ENCODE data around the gene KRT1. TPM values are rescaled to one million over a fixed set of nuclear protein-coding genes. Genes with fewer than 3 reads are reported as not detected.

Gene KRT1
- polyA plus RNA-seq, 1 donor from 2014 or later = not detected

DNA sequence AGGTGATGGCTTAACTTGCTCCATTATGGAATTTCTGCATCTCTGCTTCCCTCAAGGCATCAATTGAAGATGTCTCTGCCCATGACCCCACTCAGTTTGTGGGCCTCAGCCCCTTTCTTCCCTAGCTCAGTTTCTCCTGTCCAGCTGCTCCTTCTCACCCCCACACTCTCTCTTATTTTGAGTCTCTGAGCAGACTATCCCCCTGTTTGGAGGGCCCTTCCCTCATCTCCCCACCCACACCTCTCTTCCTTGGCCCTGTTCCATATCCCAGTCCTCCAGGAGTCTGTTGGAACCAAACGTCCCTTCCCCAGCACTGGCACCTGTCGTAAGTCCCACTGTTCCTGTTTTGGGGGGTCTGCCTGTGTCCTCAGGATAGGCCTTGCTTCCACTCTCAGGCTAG, 8.3 kb upstream of the KRT1 start:
- H3K9me3 ChIP-seq (ENCODE audit: low read length) = no peaks in the 10 kb centered on the region

DNA sequence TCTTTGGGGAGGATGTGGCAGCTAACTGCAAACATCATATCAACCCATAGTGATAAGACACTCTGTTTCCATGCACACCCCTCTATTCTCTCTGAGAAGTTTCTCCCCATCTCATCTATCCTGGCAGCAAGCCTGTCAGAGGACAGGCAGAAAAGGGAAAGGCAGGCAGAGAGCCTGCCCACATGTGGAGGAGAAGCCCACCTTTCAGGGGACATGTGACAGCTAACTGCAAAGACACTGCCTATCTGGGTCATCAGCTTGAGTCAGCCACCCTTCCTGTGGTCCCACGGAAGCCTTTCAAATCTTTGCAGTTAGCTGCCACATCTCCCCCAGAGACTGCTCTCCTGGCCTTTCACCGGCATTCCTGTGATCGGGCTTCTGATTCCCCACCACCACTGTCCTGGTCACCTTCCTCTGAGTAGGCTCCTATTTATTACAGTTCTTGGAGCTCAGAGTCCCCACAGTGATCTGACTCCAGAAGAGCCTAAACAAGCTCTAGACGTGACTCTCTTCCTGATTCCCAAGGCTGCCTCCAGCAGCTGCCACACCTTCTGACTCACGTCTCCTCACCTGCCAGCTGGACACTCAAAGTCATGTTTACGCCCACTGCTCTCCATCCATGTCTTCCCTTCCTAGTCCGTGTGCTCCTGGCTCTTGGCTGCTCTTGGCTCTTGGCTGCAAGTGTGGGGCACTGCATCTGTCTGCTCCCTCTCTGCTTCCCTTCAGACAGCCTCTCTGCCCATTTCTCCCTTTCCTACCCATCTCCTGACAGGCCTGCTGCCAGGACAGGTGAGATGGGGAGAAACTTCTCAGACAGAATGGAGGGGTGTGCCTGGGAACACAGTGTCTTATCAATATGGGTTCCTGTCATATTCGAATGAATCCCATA, 7.5 kb upstream of the KRT1 start:
- no peaks in the 10 kb centered on the region for H3K9me3 ChIP-seq (ENCODE audit: low read length)
- no peak overlapping the region for H3K9ac ChIP-seq (ENCODE audit: low read length)
- TF ChIP-seq MXI1 (conservative IDR thresholded peaks at IDR 0.05; ENCODE audit: poor library complexity, severe bottlenecking) = no peak
- no peak for TF ChIP-seq SMC3 (conservative IDR thresholded peaks at IDR 0.05; ENCODE audit: poor library complexity)
- TF ChIP-seq POLR2AphosphoS5 (IDR thresholded peaks at IDR 0.05) = no peak
- no peaks in the 10 kb centered on the region for H3F3A ChIP-seq (ENCODE audit: insufficient read depth, low read length, poor library complexity, severe bottlenecking)
- H2AFZ ChIP-seq (ENCODE audit: low read depth, low read length) = no peak overlapping the region
- H3K4me2 ChIP-seq (ENCODE audit: low read length) = no peak overlapping the region
- no peak overlapping the region for H3K27ac ChIP-seq (ENCODE audit: low read length)
- H3K4me3 ChIP-seq (ENCODE audit: low read length) = no peak overlapping the region
- H3K27me3 ChIP-seq (ENCODE audit: insufficient read depth, low read depth, low read length) = peaks cover 19% of the 10 kb centered on the region
- H3K9me2 ChIP-seq (ENCODE audit: insufficient read depth, low read length) = no peaks in the 10 kb centered on the region
- no peaks in the 10 kb centered on the region for H4K20me1 ChIP-seq (ENCODE audit: insufficient read depth)
- no peaks in the 10 kb centered on the region for H3K79me2 ChIP-seq (replicated peaks; ENCODE audit: insufficient read depth, low read length)
- H3K36me3 ChIP-seq (ENCODE audit: insufficient read depth, low read length) = no peaks in the 10 kb centered on the region

More for the DNA sequence above, 8.3 kb upstream of the KRT1 start:
- Histone ChIP-seq H3K9me2 (ENCODE audit: insufficient read depth, low read length) (no peaks in the 10 kb centered on the region), H3K4me2 (ENCODE audit: low read length) (no peak overlapping the region), H4K20me1 (ENCODE audit: insufficient read depth) (no peaks in the 10 kb centered on the region), H3K9ac (ENCODE audit: low read length) (no peak overlapping the region), H2AFZ (ENCODE audit: low read depth, low read length) (no peak overlapping the region), H3K27ac (ENCODE audit: low read length) (no peak overlapping the region), H3K27me3 (ENCODE audit: insufficient read depth, low read depth, low read length) (peaks cover 19% of the 10 kb centered on the region), H3K4me3 (ENCODE audit: low read length) (no peak overlapping the region), H3K36me3 (ENCODE audit: insufficient read depth, low read length) (no peaks in the 10 kb centered on the region), H3K79me2 (replicated peaks; ENCODE audit: insufficient read depth, low read length) (no peaks in the 10 kb centered on the region), H3F3A (ENCODE audit: insufficient read depth, low read length, poor library complexity, severe bottlenecking) (no peaks in the 10 kb centered on the region)
- TF ChIP-seq MXI1 (conservative IDR thresholded peaks at IDR 0.05; ENCODE audit: poor library complexity, severe bottlenecking) = no peak

DNA sequence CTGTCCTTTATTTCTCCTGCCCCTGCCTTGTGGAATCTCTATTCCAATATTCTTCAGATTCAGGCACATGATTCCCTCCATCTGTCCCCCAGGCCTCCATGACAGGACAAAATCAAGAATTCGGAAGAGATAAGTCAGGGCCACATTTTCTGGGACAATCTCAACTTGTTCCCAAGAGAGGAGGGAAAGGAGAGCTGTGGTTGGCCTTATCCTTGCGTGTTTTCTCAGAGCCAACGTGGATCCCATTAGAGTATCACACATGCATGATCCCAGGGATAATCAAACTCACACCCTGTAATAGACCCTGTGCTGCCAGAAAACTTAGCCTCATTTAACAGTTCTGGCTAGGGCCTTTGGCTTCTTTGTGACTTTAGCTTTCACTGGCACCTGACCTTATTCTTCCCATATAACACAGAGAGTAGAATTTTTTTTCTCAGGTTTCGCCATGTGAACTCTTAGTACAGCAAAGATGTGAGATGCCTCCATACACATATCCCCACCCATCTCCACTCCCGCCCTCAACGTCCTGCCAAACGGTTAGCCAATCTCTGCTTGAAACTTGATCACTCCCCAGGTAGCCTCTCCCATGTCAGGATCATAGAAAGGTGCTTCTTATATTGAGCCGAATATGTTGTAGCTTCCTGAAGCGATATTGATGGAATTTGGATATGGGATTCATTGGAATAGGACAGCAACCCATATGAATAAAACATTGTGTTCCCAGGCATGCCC, 6.7 kb upstream of the KRT1 start:
- no peaks in the 10 kb centered on the region for H3K9me2 ChIP-seq (ENCODE audit: insufficient read depth, low read length)
- H3K27ac ChIP-seq (ENCODE audit: low read length) = no peak overlapping the region
- H3K9me3 ChIP-seq (ENCODE audit: low read length) = no peaks in the 10 kb centered on the region
- H3F3A ChIP-seq (ENCODE audit: insufficient read depth, low read length, poor library complexity, severe bottlenecking) = no peaks in the 10 kb centered on the region
- no peak overlapping the region for H3K9ac ChIP-seq (ENCODE audit: low read length)
- no peak overlapping the region for H3K4me3 ChIP-seq (ENCODE audit: low read length)
- peaks cover 17% of the 10 kb centered on the region for H3K27me3 ChIP-seq (ENCODE audit: insufficient read depth, low read depth, low read length)
- no peak overlapping the region for H3K4me2 ChIP-seq (ENCODE audit: low read length)
- no peaks in the 10 kb centered on the region for H3K79me2 ChIP-seq (replicated peaks; ENCODE audit: insufficient read depth, low read length)
- no peak for TF ChIP-seq POLR2AphosphoS5 (IDR thresholded peaks at IDR 0.05)
- TF ChIP-seq EP300 (conservative IDR thresholded peaks at IDR 0.05; ENCODE audit: poor library complexity, severe bottlenecking) = no peak
- TF ChIP-seq, protein P1, sequence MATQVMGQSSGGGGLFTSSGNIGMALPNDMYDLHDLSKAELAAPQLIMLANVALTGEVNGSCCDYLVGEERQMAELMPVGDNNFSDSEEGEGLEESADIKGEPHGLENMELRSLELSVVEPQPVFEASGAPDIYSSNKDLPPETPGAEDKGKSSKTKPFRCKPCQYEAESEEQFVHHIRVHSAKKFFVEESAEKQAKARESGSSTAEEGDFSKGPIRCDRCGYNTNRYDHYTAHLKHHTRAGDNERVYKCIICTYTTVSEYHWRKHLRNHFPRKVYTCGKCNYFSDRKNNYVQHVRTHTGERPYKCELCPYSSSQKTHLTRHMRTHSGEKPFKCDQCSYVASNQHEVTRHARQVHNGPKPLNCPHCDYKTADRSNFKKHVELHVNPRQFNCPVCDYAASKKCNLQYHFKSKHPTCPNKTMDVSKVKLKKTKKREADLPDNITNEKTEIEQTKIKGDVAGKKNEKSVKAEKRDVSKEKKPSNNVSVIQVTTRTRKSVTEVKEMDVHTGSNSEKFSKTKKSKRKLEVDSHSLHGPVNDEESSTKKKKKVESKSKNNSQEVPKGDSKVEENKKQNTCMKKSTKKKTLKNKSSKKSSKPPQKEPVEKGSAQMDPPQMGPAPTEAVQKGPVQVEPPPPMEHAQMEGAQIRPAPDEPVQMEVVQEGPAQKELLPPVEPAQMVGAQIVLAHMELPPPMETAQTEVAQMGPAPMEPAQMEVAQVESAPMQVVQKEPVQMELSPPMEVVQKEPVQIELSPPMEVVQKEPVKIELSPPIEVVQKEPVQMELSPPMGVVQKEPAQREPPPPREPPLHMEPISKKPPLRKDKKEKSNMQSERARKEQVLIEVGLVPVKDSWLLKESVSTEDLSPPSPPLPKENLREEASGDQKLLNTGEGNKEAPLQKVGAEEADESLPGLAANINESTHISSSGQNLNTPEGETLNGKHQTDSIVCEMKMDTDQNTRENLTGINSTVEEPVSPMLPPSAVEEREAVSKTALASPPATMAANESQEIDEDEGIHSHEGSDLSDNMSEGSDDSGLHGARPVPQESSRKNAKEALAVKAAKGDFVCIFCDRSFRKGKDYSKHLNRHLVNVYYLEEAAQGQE (IDR thresholded peaks at IDR 0.05; ENCODE audit: borderline replicate concordance) = no peak
- TF ChIP-seq MXI1 (conservative IDR thresholded peaks at IDR 0.05; ENCODE audit: poor library complexity, severe bottlenecking) = no peak
- TF ChIP-seq EZH2 (IDR thresholded peaks at IDR 0.05; ENCODE audit: borderline replicate concordance, insufficient read depth, low read length, poor library complexity, severe bottlenecking) = no peak
- no peak for TF ChIP-seq RAD21 (conservative IDR thresholded peaks at IDR 0.05)
- no peak for TF ChIP-seq TAF1 (IDR thresholded peaks at IDR 0.05; ENCODE audit: low read depth)
- TF ChIP-seq SMC3 (conservative IDR thresholded peaks at IDR 0.05; ENCODE audit: poor library complexity) = no peak
- TF ChIP-seq, protein P2, sequence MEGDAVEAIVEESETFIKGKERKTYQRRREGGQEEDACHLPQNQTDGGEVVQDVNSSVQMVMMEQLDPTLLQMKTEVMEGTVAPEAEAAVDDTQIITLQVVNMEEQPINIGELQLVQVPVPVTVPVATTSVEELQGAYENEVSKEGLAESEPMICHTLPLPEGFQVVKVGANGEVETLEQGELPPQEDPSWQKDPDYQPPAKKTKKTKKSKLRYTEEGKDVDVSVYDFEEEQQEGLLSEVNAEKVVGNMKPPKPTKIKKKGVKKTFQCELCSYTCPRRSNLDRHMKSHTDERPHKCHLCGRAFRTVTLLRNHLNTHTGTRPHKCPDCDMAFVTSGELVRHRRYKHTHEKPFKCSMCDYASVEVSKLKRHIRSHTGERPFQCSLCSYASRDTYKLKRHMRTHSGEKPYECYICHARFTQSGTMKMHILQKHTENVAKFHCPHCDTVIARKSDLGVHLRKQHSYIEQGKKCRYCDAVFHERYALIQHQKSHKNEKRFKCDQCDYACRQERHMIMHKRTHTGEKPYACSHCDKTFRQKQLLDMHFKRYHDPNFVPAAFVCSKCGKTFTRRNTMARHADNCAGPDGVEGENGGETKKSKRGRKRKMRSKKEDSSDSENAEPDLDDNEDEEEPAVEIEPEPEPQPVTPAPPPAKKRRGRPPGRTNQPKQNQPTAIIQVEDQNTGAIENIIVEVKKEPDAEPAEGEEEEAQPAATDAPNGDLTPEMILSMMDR (IDR thresholded peaks at IDR 0.05; ENCODE audit: poor library complexity, severe bottlenecking) = no peak
- no peak overlapping the region for H2AFZ ChIP-seq (ENCODE audit: low read depth, low read length)
- H3K36me3 ChIP-seq (ENCODE audit: insufficient read depth, low read length) = no peaks in the 10 kb centered on the region
- H4K20me1 ChIP-seq (ENCODE audit: insufficient read depth) = no peaks in the 10 kb centered on the region

Measured in neural cell (in vitro differentiated cells).